ENCODE results near the gene LRRC17. TPM values are rescaled to one million over a fixed set of nuclear protein-coding genes. Genes with fewer than 3 reads are reported as not detected.

LRRC17 gene
- total and polyA plus RNA-seq, 9 of the 15 experiments (the other 6 are each of a cell fraction or from before 2014, with no cell fraction given), result 0.03 to 0.18 (median 0.12) TPM; not detected in 5

DNA sequence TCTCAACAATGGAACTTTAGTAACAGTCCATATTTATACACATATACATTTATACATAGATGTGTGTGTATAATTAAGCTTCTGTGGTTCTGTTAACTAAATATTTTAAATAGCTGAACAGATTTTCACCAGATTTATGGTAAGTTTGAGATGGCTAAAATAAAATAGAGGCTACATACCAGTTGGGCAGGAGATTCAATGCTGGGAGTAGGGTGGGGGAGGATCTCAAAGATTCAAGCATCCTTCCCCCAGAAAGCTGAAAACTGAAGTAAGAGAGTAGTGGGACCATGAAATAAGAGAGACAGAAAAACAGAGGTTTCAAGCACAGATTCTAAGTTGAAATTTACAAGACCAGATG lies 14.0 kb downstream of the LRRC17 start:
- BruUV-seq (replicated peaks), result no TSS peak
- Histone ChIP-seq H3K27me3 (ENCODE audit: control insufficient read depth in 2 of 2, insufficient read depth in 2 of 2, low read length in 2 of 2) (no peaks in the 10 kb centered on the region), H3K27ac (ENCODE audit: extremely low read depth, low read depth, low read length) (no peak overlapping the region), H4K20me1 (replicated peaks; ENCODE audit: control insufficient read depth, insufficient read depth, low read length) (no peaks in the 10 kb centered on the region; the same call in 1 of the 2 replicates), H3K4me3 (no peak overlapping the region), H3K79me2 (ENCODE audit: control insufficient read depth, insufficient read depth, low read length) (no peaks in the 10 kb centered on the region), H3K36me3 (ENCODE audit: control insufficient read depth, insufficient read depth, low read length) (peaks cover 34% of the 10 kb centered on the region), H3K9ac (ENCODE audit: insufficient read depth in 1 of 2, low read depth in 2 of 2, low read length in 2 of 2) (no peak overlapping the region), H2AFZ (ENCODE audit: low read depth, low read length) (no peak overlapping the region), H3K9me3 (replicated peaks; ENCODE audit: control insufficient read depth, insufficient read depth, low read depth, low read length) (no peaks in the 10 kb centered on the region), H3K4me1 (replicated peaks in 1 of 2; ENCODE audit: control insufficient read depth in 2 of 2, insufficient read depth in 2 of 2, low read length in 2 of 2) (peaks cover 7% of the 10 kb centered on the region in 2 experiments; a peak in 3 of 5 replicates), H3K9me1 (ENCODE audit: control insufficient read depth, insufficient read depth, low read length) (no peaks in the 10 kb centered on the region), H3K4me2 (ENCODE audit: insufficient read depth, low read length) (no peak overlapping the region)
- no peak for DNase-seq (ENCODE audit: extremely low read depth in 1 of 4, low spot score in 3 of 4)
- CTCF ChIA-PET (ENCODE audit: low intra/inter-chr PET ratio), result no interaction called here
- intact Hi-C loops (cut with micrococcal nuclease), result no loop called here
- no peak for ATAC-seq
- POLR2A ChIA-PET, result interaction anchor here (3.6 kb wide), 1 partner anchor 11 kb away, joined by 21 read pairs; no protein-coding TSS in a partner anchor
- FAIRE-seq, result no peak
- in situ Hi-C loops (cut with MboI), result no loop called here
- no peak for TF ChIP-seq ZNF23 (CRISPR knock-in tag; IDR thresholded peaks at IDR 0.05)
- no peak for TF ChIP-seq NR2C1 (IDR thresholded peaks at IDR 0.05)
- TF ChIP-seq NR2C1 (tag; IDR thresholded peaks at IDR 0.05), result no peak
- TF ChIP-seq TGIF2 (CRISPR knock-in tag; IDR thresholded peaks at IDR 0.05), result no peak
- TF ChIP-seq ZNF668 (CRISPR knock-in tag; IDR thresholded peaks at IDR 0.05), result no peak
- no peak for TF ChIP-seq BDP1 (IDR thresholded peaks at IDR 0.05; ENCODE audit: insufficient read depth, insufficient read length)
- no peak for TF ChIP-seq SRSF3 (IDR thresholded peaks at IDR 0.05; ENCODE audit: insufficient read depth, low read length)
- TF ChIP-seq ZNF384 (IDR thresholded peaks at IDR 0.05; ENCODE audit: low read depth, low read length), result no peak
- TF ChIP-seq ZNF121 (CRISPR knock-in tag; conservative IDR thresholded peaks at IDR 0.05), result no peak
- no peak for TF ChIP-seq ARID2 (IDR thresholded peaks at IDR 0.05)
- TF ChIP-seq, protein P1, sequence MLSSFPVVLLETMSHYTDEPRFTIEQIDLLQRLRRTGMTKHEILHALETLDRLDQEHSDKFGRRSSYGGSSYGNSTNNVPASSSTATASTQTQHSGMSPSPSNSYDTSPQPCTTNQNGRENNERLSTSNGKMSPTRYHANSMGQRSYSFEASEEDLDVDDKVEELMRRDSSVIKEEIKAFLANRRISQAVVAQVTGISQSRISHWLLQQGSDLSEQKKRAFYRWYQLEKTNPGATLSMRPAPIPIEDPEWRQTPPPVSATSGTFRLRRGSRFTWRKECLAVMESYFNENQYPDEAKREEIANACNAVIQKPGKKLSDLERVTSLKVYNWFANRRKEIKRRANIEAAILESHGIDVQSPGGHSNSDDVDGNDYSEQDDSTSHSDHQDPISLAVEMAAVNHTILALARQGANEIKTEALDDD (IDR thresholded peaks at IDR 0.05), result no peak
- no peak for TF ChIP-seq ELK3 (CRISPR knock-in tag; IDR thresholded peaks at IDR 0.05)
- no peak for TF ChIP-seq MTA2 (IDR thresholded peaks at IDR 0.05; ENCODE audit: low read depth)
- no peak for TF ChIP-seq ZNF277 (CRISPR knock-in tag; IDR thresholded peaks at IDR 0.05; ENCODE audit: borderline replicate concordance)
- no peak for TF ChIP-seq TEAD2 (tag; IDR thresholded peaks at IDR 0.05)
- TF ChIP-seq AFF1 (IDR thresholded peaks at IDR 0.05; ENCODE audit: low read depth in 1 of 2, partially characterized antibody in 2 of 2), result no peak
- TF ChIP-seq ZNF165 (CRISPR knock-in tag; IDR thresholded peaks at IDR 0.05; ENCODE audit: borderline replicate concordance), result no peak
- TF ChIP-seq NR4A1 (CRISPR knock-in tag; IDR thresholded peaks at IDR 0.05), result no peak
- TF ChIP-seq NR4A1 (tag; IDR thresholded peaks at IDR 0.05), result no peak
